H9 (cell line): ENCODE results near the gene CXorf65. TPM values are rescaled to one million over a fixed set of nuclear protein-coding genes. Genes with fewer than 3 reads are reported as not detected.

Experiments used
- DNase-seq: peaks from one replicate; pipeline ENCODE4 v3.0.0-alpha.2; 2017
- H2AFZ ChIP-seq: one replicate; pipeline ENCODE4 v1.6.1; 2013; ENCODE audit warnings: mild to moderate bottlenecking, low read length, control low read depth, moderate library complexity
- H2AK5ac ChIP-seq: 2 replicates; pipeline ENCODE4 v1.6.1; 2013; ENCODE audit warnings: low read length, control low read depth, mixed read lengths; ENCODE audit not compliant: insufficient read length
- H2BK120ac ChIP-seq: one replicate; pipeline ENCODE4 v1.6.1; 2013; ENCODE audit warnings: low read depth, mild to moderate bottlenecking, low read length, control low read depth, inconsistent platforms; ENCODE audit not compliant: poor library complexity, severe bottlenecking
- H2BK12ac ChIP-seq: 2 replicates; pipeline ENCODE4 v1.6.1; 2013; ENCODE audit warnings: low read length, control low read depth, mixed read lengths, low read depth; ENCODE audit not compliant: insufficient read length
- H2BK15ac ChIP-seq: 2 replicates; pipeline ENCODE4 v1.6.1; 2013; ENCODE audit warnings: low read depth, low read length, control low read depth
- H2BK20ac ChIP-seq: one replicate; pipeline ENCODE4 v1.6.1; 2013; ENCODE audit warnings: low read depth, mild to moderate bottlenecking, low read length, control low read depth, inconsistent platforms; ENCODE audit not compliant: poor library complexity, severe bottlenecking
- H2BK5ac ChIP-seq: 2 replicates; pipeline ENCODE4 v1.6.1; 2013; ENCODE audit warnings: low read length, control low read depth, mixed read lengths; ENCODE audit not compliant: insufficient read length
- H3K14ac ChIP-seq: 2 replicates; pipeline ENCODE4 v1.6.1; 2013; ENCODE audit warnings: low read length, control low read depth; ENCODE audit not compliant: insufficient read depth
- H3K18ac ChIP-seq: 2 replicates; pipeline ENCODE4 v1.6.1; 2013; ENCODE audit warnings: low read depth, mild to moderate bottlenecking, mixed read lengths, low read length, control low read depth; ENCODE audit not compliant: insufficient read length
- H3K23ac ChIP-seq: 2 replicates; pipeline ENCODE4 v1.6.1; 2013; ENCODE audit warnings: low read length, control low read depth, mixed read lengths, low read depth; ENCODE audit not compliant: insufficient read length
- H3K23me2 ChIP-seq: 2 replicates; pipeline ENCODE4 v1.6.1; 2013; ENCODE audit warnings: low read depth, mild to moderate bottlenecking, mixed read lengths, low read length, control low read depth; ENCODE audit not compliant: insufficient read length, poor library complexity, severe bottlenecking
- H3K27ac ChIP-seq: 2 replicates; pipeline ENCODE4 v1.5.1; 2013; ENCODE audit warnings: low read length, control low read depth, mixed read lengths, low read depth; ENCODE audit not compliant: insufficient read length
- H3K27me3 ChIP-seq: 2 replicates; pipeline ENCODE4 v1.6.1; 2013; ENCODE audit warnings: low read length, control low read depth, inconsistent platforms; ENCODE audit not compliant: insufficient read depth
- H3K4ac ChIP-seq: 2 replicates; pipeline ENCODE4 v1.6.1; 2013; ENCODE audit warnings: low read depth, mild to moderate bottlenecking, control low read depth, inconsistent platforms, low read length, moderate library complexity
- H3K4me1 ChIP-seq: 2 replicates; pipeline ENCODE4 v1.6.1; 2013; ENCODE audit warnings: low read length, control low read depth, inconsistent platforms; ENCODE audit not compliant: insufficient read depth
- H3K4me2 ChIP-seq: 2 replicates; pipeline ENCODE4 v1.6.1; 2013; ENCODE audit warnings: low read length, control low read depth, mixed read lengths; ENCODE audit not compliant: insufficient read length, insufficient read depth
- H3K56ac ChIP-seq: 2 replicates; pipeline ENCODE4 v1.6.1; 2013; ENCODE audit warnings: low read depth, mild to moderate bottlenecking, mixed read lengths, low read length, control low read depth; ENCODE audit not compliant: insufficient read length
- H3K79me1 ChIP-seq: 2 replicates; pipeline ENCODE4 v1.6.1; 2013; ENCODE audit warnings: low read depth, mild to moderate bottlenecking, moderate library complexity, low read length, control low read depth, inconsistent platforms; ENCODE audit not compliant: insufficient read depth, poor library complexity, severe bottlenecking
- H3K79me2 ChIP-seq: 2 replicates; pipeline ENCODE4 v1.6.1; 2013; ENCODE audit warnings: low read length, control low read depth, inconsistent platforms; ENCODE audit not compliant: insufficient read depth
- H3K9ac ChIP-seq: 2 replicates; pipeline ENCODE4 v1.6.1; 2013; ENCODE audit warnings: low read length, control low read depth, mixed read lengths; ENCODE audit not compliant: insufficient read length; ENCODE audit errors: extremely low read depth
- H3K9me3 ChIP-seq: one replicate; pipeline ENCODE4 v1.6.1; 2013; ENCODE audit warnings: low read depth, low read length, inconsistent platforms; ENCODE audit not compliant: control insufficient read depth
- H3T11ph ChIP-seq: one replicate; pipeline ENCODE4 v1.6.1; 2013; ENCODE audit warnings: mild to moderate bottlenecking, low read length, control low read depth, inconsistent platforms
- H4K20me1 ChIP-seq: one replicate; pipeline ENCODE4 v1.6.1; 2013; ENCODE audit not compliant: control insufficient read depth, insufficient read length, insufficient read depth
- H4K5ac ChIP-seq: 2 replicates; pipeline ENCODE4 v1.6.1; 2013; ENCODE audit warnings: low read depth, mild to moderate bottlenecking, mixed read lengths, low read length, control low read depth; ENCODE audit not compliant: insufficient read length
- H4K8ac ChIP-seq: replicated peaks from 2 replicates; pipeline ENCODE4 v1.6.1; 2013; ENCODE audit warnings: low read length, control low read depth, mixed read lengths, low read depth; ENCODE audit not compliant: insufficient read length
- H4K91ac ChIP-seq: 2 replicates; pipeline ENCODE4 v1.6.1; 2013; ENCODE audit warnings: low read depth, mild to moderate bottlenecking, moderate library complexity, mixed read lengths, low read length, control low read depth; ENCODE audit not compliant: insufficient read length
- H3K27ac Mint-ChIP-seq, 3 experiments: 2 replicates in 2 of 3; 3 replicates in 1 of 3; pipeline ENCODE4 v1.8.0; 2020 to 2021; ENCODE audit warnings: mixed read lengths in 3 of 3, mild to moderate bottlenecking in 1 of 3, moderate library complexity in 1 of 3
- H3K27me3 Mint-ChIP-seq: 2 replicates; pipeline ENCODE4 v1.8.0; 2021; ENCODE audit warnings: low read depth, mild to moderate bottlenecking, moderate library complexity, mixed read lengths
- H3K36me3 Mint-ChIP-seq, 3 experiments: 2 replicates in 2 of 3; 3 replicates in 1 of 3; pipeline ENCODE4 v1.8.0; 2020 to 2021; ENCODE audit warnings: low read depth in 3 of 3, mixed read lengths in 3 of 3; ENCODE audit not compliant: insufficient read depth in 1 of 3
- H3K4me1 Mint-ChIP-seq, 2 experiments: 2 replicates each; pipeline ENCODE4 v1.8.0; 2020; ENCODE audit warnings: mixed read lengths in 2 of 2
- H3K4me3 Mint-ChIP-seq, 2 experiments: 2 replicates in 1 of 2; 3 replicates in 1 of 2; pipeline ENCODE4 v1.8.0; 2020 to 2021; ENCODE audit warnings: mild to moderate bottlenecking in 2 of 2, mixed read lengths in 2 of 2, moderate library complexity in 1 of 2
- H3K9me3 Mint-ChIP-seq, 2 experiments: 2 replicates in 1 of 2; 3 replicates in 1 of 2; pipeline ENCODE4 v1.8.0; 2020; ENCODE audit warnings: mild to moderate bottlenecking in 2 of 2, mixed read lengths in 2 of 2, moderate library complexity in 1 of 2
- WGBS: extraction: QIAGEN DNeasy Blood & Tissue Kit; methylation state at CpG from one replicate; pipeline ENCODE4 v1.1.7; 2013; ENCODE audit warnings: missing lambda C conversion rate, low lambda C conversion rate, mixed read lengths; ENCODE audit not compliant: insufficient read length; ENCODE audit errors: extremely low coverage; 5-methylcytosine and 5-hydroxymethylcytosine counted together
- total RNA-seq: library from RNA; stranded (reverse); gene quantifications from 2 replicates; pipeline ENCODE4 v1.2.1, GENCODE V29; 2021
- TF ChIP-seq, protein P1 (sequence below): fragments of 200-600 bp; sonication (generic); conservative IDR thresholded peaks from 3 replicates; pipeline ENCODE4 v1.8.0; 2021; ENCODE audit warnings: antibody characterized with exemption, mild to moderate bottlenecking

Gene CXorf65
- total RNA-seq, 1 experiment from 2014 or later: not detected

DNA sequence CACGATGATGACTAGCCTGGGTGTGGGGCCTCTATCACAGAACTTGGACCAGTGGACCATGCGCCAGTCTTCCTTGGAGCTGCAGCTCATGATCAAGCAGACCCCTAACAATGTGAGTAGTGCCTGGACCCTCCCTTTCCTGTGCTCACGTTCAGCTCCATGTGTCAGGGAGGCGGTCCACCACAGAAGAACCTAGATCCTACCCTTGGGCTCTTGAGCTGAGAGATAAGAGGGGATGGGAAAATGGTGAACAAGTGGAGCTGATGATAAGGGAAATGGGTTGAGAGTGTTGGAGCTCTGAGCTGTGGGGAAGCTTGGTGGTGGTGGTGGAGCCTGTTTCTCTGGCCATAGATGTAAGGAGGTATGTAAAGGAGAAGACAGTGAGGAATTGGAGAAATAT lies 25.0 kb upstream of the CXorf65 start:
- Histone ChIP-seq H3K18ac (no peak overlapping the region), H3T11ph (no peak overlapping the region), H2BK120ac (no peak overlapping the region), H4K8ac (no peak overlapping the region), H3K14ac (no peak overlapping the region), H3K79me1 (no peaks in the 10 kb centered on the region), H3K4ac (no peak overlapping the region), H4K91ac (no peak overlapping the region), H2AFZ (no peak overlapping the region), H4K20me1 (no peaks in the 10 kb centered on the region), H3K4me1 (no peaks in the 10 kb centered on the region), H3K9ac (no peak overlapping the region), H3K23me2 (no peaks in the 10 kb centered on the region), H3K27me3 (no peaks in the 10 kb centered on the region), H3K56ac (no peak overlapping the region), H3K4me2 (no peak overlapping the region), H3K79me2 (no peaks in the 10 kb centered on the region), H2AK5ac (no peak overlapping the region), H3K27ac (no peak overlapping the region), H2BK15ac (no peak overlapping the region), H2BK20ac (no peak overlapping the region), H4K5ac (no peak overlapping the region), H3K9me3 (peaks cover 41% of the 10 kb centered on the region), H3K23ac (no peak overlapping the region), H2BK5ac (no peak overlapping the region), H2BK12ac (no peak overlapping the region)
- no peak for DNase-seq
- Mint-ChIP-seq H3K4me3 (no peak overlapping the region), H3K4me1 (0 out of 4 replicates have a peak, but pooled peaks cover 0 to 5% of the 10 kb centered on the region in 2 experiments), H3K9me3 (peaks cover 71 to 81% of the 10 kb centered on the region in 2 experiments), H3K27ac (no peak overlapping the region), H3K27me3 (peaks cover 2% of the 10 kb centered on the region), H3K36me3 (peaks cover 58 to 92% (median 79%) of the 10 kb centered on the region in 3 experiments)
- TF ChIP-seq, protein P1, sequence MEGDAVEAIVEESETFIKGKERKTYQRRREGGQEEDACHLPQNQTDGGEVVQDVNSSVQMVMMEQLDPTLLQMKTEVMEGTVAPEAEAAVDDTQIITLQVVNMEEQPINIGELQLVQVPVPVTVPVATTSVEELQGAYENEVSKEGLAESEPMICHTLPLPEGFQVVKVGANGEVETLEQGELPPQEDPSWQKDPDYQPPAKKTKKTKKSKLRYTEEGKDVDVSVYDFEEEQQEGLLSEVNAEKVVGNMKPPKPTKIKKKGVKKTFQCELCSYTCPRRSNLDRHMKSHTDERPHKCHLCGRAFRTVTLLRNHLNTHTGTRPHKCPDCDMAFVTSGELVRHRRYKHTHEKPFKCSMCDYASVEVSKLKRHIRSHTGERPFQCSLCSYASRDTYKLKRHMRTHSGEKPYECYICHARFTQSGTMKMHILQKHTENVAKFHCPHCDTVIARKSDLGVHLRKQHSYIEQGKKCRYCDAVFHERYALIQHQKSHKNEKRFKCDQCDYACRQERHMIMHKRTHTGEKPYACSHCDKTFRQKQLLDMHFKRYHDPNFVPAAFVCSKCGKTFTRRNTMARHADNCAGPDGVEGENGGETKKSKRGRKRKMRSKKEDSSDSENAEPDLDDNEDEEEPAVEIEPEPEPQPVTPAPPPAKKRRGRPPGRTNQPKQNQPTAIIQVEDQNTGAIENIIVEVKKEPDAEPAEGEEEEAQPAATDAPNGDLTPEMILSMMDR: no peak
- WGBS: no CpG with 5 or more reads among the region's 4 CpGs
